Measurements from ENCODE around the gene BTRC. TPM values are rescaled to one million over a fixed set of nuclear protein-coding genes. Genes with fewer than 3 reads are reported as not detected.

BTRC gene
- total RNA-seq, 1 experiment from 2014 or later: 29.1 TPM

DNA sequence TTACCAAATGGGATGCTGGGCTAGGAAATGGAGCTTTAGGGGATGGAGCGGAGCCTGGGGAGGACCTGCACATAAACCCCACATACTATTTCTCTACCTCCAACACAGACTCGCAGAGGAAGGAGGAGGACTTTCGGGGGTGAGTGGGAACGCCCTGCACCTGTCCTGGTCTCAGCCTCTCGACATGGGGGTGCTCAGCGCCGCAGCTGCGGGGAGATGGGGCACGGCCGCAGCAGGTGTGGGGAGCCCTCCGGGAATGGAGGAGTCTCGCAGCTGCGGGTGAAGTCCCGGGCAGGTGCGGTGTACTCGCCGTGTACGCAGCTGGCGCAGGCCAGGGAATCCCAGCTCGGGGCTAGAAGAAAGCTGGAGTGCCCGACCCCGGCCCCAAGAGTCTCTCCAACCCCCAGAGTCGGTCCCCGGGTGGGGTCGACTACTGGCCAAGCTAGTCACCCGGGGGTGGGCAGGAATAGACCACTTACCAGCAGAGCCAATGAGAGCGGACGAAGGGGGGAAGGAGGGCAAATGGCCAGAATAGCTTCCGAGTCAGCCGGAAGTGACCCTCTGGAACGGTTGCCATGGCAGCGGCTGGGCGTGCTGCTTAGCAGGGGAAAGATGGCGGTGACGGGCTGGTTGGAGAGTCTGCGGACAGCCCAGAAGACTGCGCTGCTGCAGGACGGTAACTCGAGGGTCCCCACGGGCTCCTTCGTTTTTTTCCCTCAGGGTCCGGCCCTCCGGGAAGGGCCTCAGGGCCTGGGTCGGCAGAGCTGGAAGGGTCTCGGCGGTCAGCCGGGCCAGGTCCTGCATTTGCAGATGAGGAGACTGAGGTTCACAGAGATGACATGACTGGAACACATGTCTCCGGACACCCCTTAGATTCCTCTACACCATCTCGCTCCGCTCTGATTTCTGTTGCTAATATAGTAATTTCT is 234.0 kb downstream of the BTRC start, which contains the start of the genes DPCD and POLL:
Gene DPCD (plus strand): TSS at position 597 of the 929 bp plus-strand sequence. CDS start 16 bp downstream, at position 613.
Gene POLL (minus strand): TSS at position 533 of the 929 bp plus-strand sequence. CDS start 897 bp downstream, outside the sequence.
- H3K9me2 ChIP-seq (ENCODE audit: insufficient read depth): no peaks in the 10 kb centered on the region
- H3K36me3 ChIP-seq (ENCODE audit: control insufficient read depth in 1 of 2, insufficient read depth in 2 of 2, low read length in 2 of 2): peaks cover 10 to 13% of the 10 kb centered on the region in 2 experiments
- peak within 1 kb of the TSS; percentile 5 for H2AFZ ChIP-seq (ENCODE audit: low read depth, low read length, poor library complexity, severe bottlenecking)
- intact Hi-C loops (cut with micrococcal nuclease): loop anchor here (5.0 kb wide), 1 partner anchor 194 kb away; the partner anchor contains the start of gene NPM3
- H3K9ac ChIP-seq (ENCODE audit: low read length): peak within 1 kb of the TSS; percentile 84
- peak within 1 kb of the TSS; percentile 87 for H3K4me2 ChIP-seq (ENCODE audit: low read length)
- POLR2A ChIA-PET: no interaction called here
- TF ChIP-seq ZFX (IDR thresholded peaks at IDR 0.05) (peak; percentile 65; the same call in 1 of the 2 replicates), SRF (IDR thresholded peaks at IDR 0.05; ENCODE audit: low read depth) (no peak), EGR1 (IDR thresholded peaks at IDR 0.05; ENCODE audit: low read depth) (peak; percentile 67; the same call in 1 of the 2 replicates), CBX3 (IDR thresholded peaks at IDR 0.05; ENCODE audit: low read depth) (no peak), POLR2A (IDR thresholded peaks at IDR 0.05; ENCODE audit: borderline replicate concordance, extremely low read depth, insufficient read depth, insufficient read length) (peak; percentile 75), POLR2AphosphoS5 (IDR thresholded peaks at IDR 0.05; ENCODE audit: low read depth, low read length) (peak; percentile 84), SIN3A (IDR thresholded peaks at IDR 0.05; ENCODE audit: low read depth) (peak; percentile 89), RAD21 (IDR thresholded peaks at IDR 0.05; ENCODE audit: low read depth) (no peak), EZH2phosphoT487 (IDR thresholded peaks at IDR 0.05; ENCODE audit: borderline replicate concordance) (no peak), REST (IDR thresholded peaks at IDR 0.05; ENCODE audit: low read depth) (no peak), YY1 (IDR thresholded peaks at IDR 0.05; ENCODE audit: extremely low read depth, insufficient replicate concordance, low read depth, low read length) (peak; percentile 95)
- TF ChIP-seq, protein P1, sequence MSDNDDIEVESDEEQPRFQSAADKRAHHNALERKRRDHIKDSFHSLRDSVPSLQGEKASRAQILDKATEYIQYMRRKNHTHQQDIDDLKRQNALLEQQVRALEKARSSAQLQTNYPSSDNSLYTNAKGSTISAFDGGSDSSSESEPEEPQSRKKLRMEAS (IDR thresholded peaks at IDR 0.05): peak; percentile 79
- TF ChIP-seq, protein P2, sequence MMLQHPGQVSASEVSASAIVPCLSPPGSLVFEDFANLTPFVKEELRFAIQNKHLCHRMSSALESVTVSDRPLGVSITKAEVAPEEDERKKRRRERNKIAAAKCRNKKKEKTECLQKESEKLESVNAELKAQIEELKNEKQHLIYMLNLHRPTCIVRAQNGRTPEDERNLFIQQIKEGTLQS (IDR thresholded peaks at IDR 0.05): no peak
- CTCF ChIA-PET: interaction anchor here (0.6 to 3.7 kb wide), 7 partner anchors 12 to 374 kb away, joined by 3 to 25 read pairs (median 4); no protein-coding TSS in a partner anchor
- H3K4me3 ChIP-seq (replicated peaks in 1 of 2; ENCODE audit: low read depth in 1 of 2, low read length in 2 of 2): peak within 1 kb of the TSS; percentile 89 to 94
- no peaks in the 10 kb centered on the region for H3K27me3 ChIP-seq (ENCODE audit: insufficient read depth, low read length)
- BruUV-seq (replicated peaks): TSS peak; percentile 61
- peaks cover 15% of the 10 kb centered on the region for H3K79me2 ChIP-seq (ENCODE audit: insufficient read depth, low read length)
- DNase-seq (ENCODE audit: low read depth, low spot score) (peak; percentile 91), ATAC-seq (peak; percentile 92)
- H3K9me3 ChIP-seq (ENCODE audit: control insufficient read depth in 1 of 2, insufficient read depth in 1 of 2, low read depth in 1 of 2, low read length in 2 of 2): no peaks in the 10 kb centered on the region
- H3K27ac ChIP-seq (ENCODE audit: low read depth, low read length): peak within 1 kb of the TSS; percentile 63
- H4K20me1 ChIP-seq (ENCODE audit: insufficient read depth): no peaks in the 10 kb centered on the region
- H3K4me1 ChIP-seq (ENCODE audit: control insufficient read depth in 1 of 2, insufficient read depth in 2 of 2, low read length in 2 of 2): peaks cover 10 to 16% of the 10 kb centered on the region in 2 experiments; a peak in 3 of 4 replicates
- RAD21 ChIA-PET (ENCODE audit: low non-redundant PET in 1 of 2, low total read pairs in 2 of 2, uncharacterized antibody in 2 of 2, unreplicated experiment in 2 of 2): interaction anchor here in 1 of 2 experiments (0.7 to 1.1 kb wide), 2 partner anchors 15 to 18 kb away, joined by 3 to 5 read pairs; no protein-coding TSS in a partner anchor

Measured in HCT116 (cell line).